Upper lobe of left lung (tissue), 6 donors: Measurements from ENCODE around the gene PPP1R3F. TPM values are rescaled to one million over a fixed set of nuclear protein-coding genes. Genes with fewer than 3 reads are reported as not detected.
"Not testable (repeated sequence)": the region's sequence is repeated elsewhere in the genome, so short reads cannot be mapped to it uniquely, and the experiment has no call there.

Source experiments
- ATAC-seq, 2 donors: fragments of 200-7000 bp; cut with Tn5 transposase; one replicate each; pipeline ENCODE4 v1.9.1; 2022; ENCODE audit warnings: mild to moderate bottlenecking in 2 of 2, moderate library complexity in 2 of 2; ENCODE audit not compliant: low FRiP score in 2 of 2
- DNase-seq, 2 donors: peaks; one replicate each; pipeline ENCODE4 v3.0.0-alpha.2; 2019 to 2020
- H3K27ac ChIP-seq, 4 donors: fragments of 200-600 bp; sonication (generic); one replicate each; pipeline ENCODE4 v1.5.1; 2016 to 2019
- H3K27me3 ChIP-seq, 4 donors: fragments of 200-600 bp; sonication (generic); one replicate each; pipeline ENCODE4 v1.5.1; 2017 to 2019
- H3K36me3 ChIP-seq, 4 donors: fragments of 200-600 bp; sonication (generic); one replicate each; pipeline ENCODE4 v1.5.1; 2016 to 2019
- H3K4me1 ChIP-seq, 4 donors: fragments of 200-600 bp; sonication (generic); one replicate each; pipeline ENCODE4 v1.5.1; 2018 to 2019
- H3K4me3 ChIP-seq, 4 donors: fragments of 200-600 bp; sonication (generic); one replicate each; pipeline ENCODE4 v1.5.1; 2017 to 2019; ENCODE audit warnings: mild to moderate bottlenecking in 2 of 4, moderate library complexity in 1 of 4
- H3K9me3 ChIP-seq, 4 donors: fragments of 200-600 bp; sonication (generic); one replicate each; pipeline ENCODE4 v1.5.1; 2018 to 2019
- CTCF ChIP-seq, 6 experiments: fragments of 450-650 bp in 4 of 6; fragments of 200-600 bp in 2 of 6; sonication (generic) in 2 of 6; IDR thresholded peaks; one replicate each; pipeline ENCODE4 v1.5.1; 2016 to 2019; ENCODE audit warnings: antibody characterized with exemption in 6 of 6
- EP300 ChIP-seq, 4 donors: sonication (generic); formaldehyde crosslinking; IDR thresholded peaks; one replicate each; pipeline ENCODE4 v1.5.1; 2017; ENCODE audit warnings: antibody characterized with exemption in 4 of 4, control low read depth in 2 of 4
- POLR2A ChIP-seq, 4 donors: fragments of 450-650 bp; IDR thresholded peaks; one replicate each; pipeline ENCODE4 v1.5.1; 2016 to 2017; ENCODE audit warnings: antibody characterized with exemption in 4 of 4, mild to moderate bottlenecking in 2 of 4
- POLR2AphosphoS5 ChIP-seq, 2 donors: sonication (generic); formaldehyde crosslinking; IDR thresholded peaks; one replicate each; pipeline ENCODE4 v1.5.1; 2017; ENCODE audit warnings: antibody characterized with exemption in 2 of 2
- WGBS, 2 donors: methylation state at CpG; one replicate each; pipeline ENCODE4 v1.1.5; 2017 to 2018; 5-methylcytosine and 5-hydroxymethylcytosine counted together
- total RNA-seq, 6 donors: library from RNA; depleted of rRNA in 4 of 6; stranded (reverse); fragments of >200 nt in 4 of 6; gene quantifications; one replicate each; pipeline versions ENCODE4 v1.1.0 to v1.2.1, GENCODE V29; 2016 to 2021
- donor health status: DM: no; HTN: no; CAD: no; lungs with moderate emphysema.
- donor health status: DM: no; HTN: yes; CAD: no; lungs with severe emphysema.

Gene PPP1R3F
- total RNA-seq, 6 donors from 2014 or later: 3.3 to 14.9 (median 7.1) TPM

GRCh38 chrX:49290215-49290614 lies 20.6 kb downstream of the PPP1R3F start:
- TF ChIP-seq EP300 (IDR thresholded peaks at IDR 0.05) (no peak), POLR2AphosphoS5 (IDR thresholded peaks at IDR 0.05) (no peak), POLR2A (IDR thresholded peaks at IDR 0.05) (no peak), CTCF (IDR thresholded peaks at IDR 0.05) (no peak)
- Histone ChIP-seq H3K9me3 (no peaks in the 10 kb centered on the region), H3K36me3 (no peaks in the 10 kb centered on the region), H3K4me3 (no peak overlapping the region), H3K4me1 (no peaks in the 10 kb centered on the region), H3K27me3 (peaks cover 0 to 3% (median 0%) of the 10 kb centered on the region in 4 donors), H3K27ac (no peak overlapping the region)
- DNase-seq (no peak), ATAC-seq (peak in 1 of 2 donors; percentile 34)
- 67 to 75% methylated on average over 1 to 7 of the region's 7 CpGs for WGBS, 2 donors

- no peaks in the 10 kb centered on the region for H3K9me3 ChIP-seq
- no peak overlapping the region for H3K4me3 ChIP-seq
- DNase-seq (peak in 1 of 2 donors; percentile 59), ATAC-seq (peak; percentile 70 to 71)
- TF ChIP-seq POLR2A (IDR thresholded peaks at IDR 0.05): no peak
- peak; percentile 63 to 73 (median 66) for TF ChIP-seq CTCF (IDR thresholded peaks at IDR 0.05)
- TF ChIP-seq POLR2AphosphoS5 (IDR thresholded peaks at IDR 0.05): no peak
- no peak for TF ChIP-seq EP300 (IDR thresholded peaks at IDR 0.05)
- H3K27ac ChIP-seq: no peak overlapping the region
- no peaks in the 10 kb centered on the region for H3K4me1 ChIP-seq
- WGBS, 2 donors: 37 to 38% methylated on average over 5 to 11 of the region's 11 CpGs
- no peaks in the 10 kb centered on the region for H3K27me3 ChIP-seq
- H3K36me3 ChIP-seq: no peaks in the 10 kb centered on the region
Observed at GRCh38 chrX:49291615-49292337, 22.2 kb downstream of the PPP1R3F start.

DNA sequence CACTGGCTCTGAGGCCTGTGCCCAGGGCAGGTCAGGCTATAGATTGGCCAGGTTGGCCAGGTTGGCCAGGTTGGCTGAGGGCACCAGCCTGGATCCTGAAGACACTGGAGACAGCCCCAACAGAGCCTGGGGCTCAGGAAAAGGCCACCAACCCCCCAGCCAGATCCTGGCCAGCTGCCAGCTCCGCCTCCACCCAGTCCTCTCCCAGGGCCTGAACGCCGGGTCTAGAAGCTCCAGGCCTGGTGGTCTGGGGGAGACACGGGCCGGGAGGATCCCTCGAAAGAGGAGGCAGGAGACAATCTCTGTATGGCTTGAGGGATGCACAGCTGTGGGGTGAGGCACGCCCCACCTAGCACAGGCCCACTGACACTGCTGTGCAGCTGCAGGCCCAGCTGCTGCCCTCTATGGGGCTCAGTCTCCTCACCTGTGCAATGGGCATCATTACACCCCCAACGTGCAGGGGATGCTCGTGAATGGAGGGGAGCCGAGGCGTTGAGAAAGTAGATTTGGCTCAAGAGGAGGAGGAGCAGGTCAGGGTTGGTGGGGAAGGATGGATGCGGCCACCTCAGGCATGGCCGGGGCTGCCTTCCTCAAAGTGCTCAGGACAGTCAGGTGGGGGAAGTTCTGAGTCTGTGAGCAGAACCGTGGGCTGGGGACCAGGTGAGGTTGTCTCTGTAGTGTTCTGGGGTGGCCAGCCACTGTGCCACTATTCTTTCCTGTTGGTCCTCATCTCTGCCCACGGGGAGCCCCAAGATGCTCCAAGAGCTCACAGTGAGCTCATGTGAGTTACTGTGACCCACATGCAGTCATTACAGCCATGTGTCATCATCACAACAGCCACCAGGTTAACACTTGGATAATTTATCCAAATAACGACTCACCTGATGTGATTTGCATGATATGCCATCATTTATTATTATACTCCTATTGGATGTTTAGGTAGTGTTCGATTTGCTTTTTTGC lies 23.1 kb downstream of the PPP1R3F start:
- no peak for DNase-seq
- Histone ChIP-seq H3K9me3 (no peaks in the 10 kb centered on the region), H3K27ac (no peak overlapping the region), H3K27me3 (no peaks in the 10 kb centered on the region), H3K4me3 (no peak overlapping the region), H3K4me1 (no peaks in the 10 kb centered on the region), H3K36me3 (no peaks in the 10 kb centered on the region)
- TF ChIP-seq CTCF (IDR thresholded peaks at IDR 0.05) (no peak), EP300 (IDR thresholded peaks at IDR 0.05) (no peak), POLR2A (IDR thresholded peaks at IDR 0.05) (no peak), POLR2AphosphoS5 (IDR thresholded peaks at IDR 0.05) (no peak)
- WGBS, 2 donors: 74 to 81% methylated on average over 7 to 17 of the region's 17 CpGs
- peak in 1 of 2 donors; percentile 56 for ATAC-seq

GRCh38 chrX:49299293-49299692 lies 29.7 kb downstream of the PPP1R3F start:
- H3K9me3 ChIP-seq, H3K27ac ChIP-seq, H3K36me3 ChIP-seq, H3K4me1 ChIP-seq, H3K4me3 ChIP-seq, ATAC-seq, DNase-seq, H3K27me3 ChIP-seq: not testable (repeated sequence)
- WGBS, 2 donors: 92% methylated on average over 5 of the region's 5 CpGs; no CpG with 5 or more reads in 1 of the 2 donors

GRCh38 chrX:49300703-49301102 lies 31.1 kb downstream of the PPP1R3F start:
- no peaks in the 10 kb centered on the region for H3K4me1 ChIP-seq
- 75 to 92% methylated on average over 1 of the region's 1 CpG for WGBS, 2 donors
- DNase-seq: no peak
- no peak for ATAC-seq
- H3K36me3 ChIP-seq: no peaks in the 10 kb centered on the region
- H3K9me3 ChIP-seq: no peaks in the 10 kb centered on the region
- no peak overlapping the region for H3K27ac ChIP-seq
- no peak overlapping the region for H3K4me3 ChIP-seq
- TF ChIP-seq EP300 (IDR thresholded peaks at IDR 0.05): no peak
- no peak for TF ChIP-seq POLR2A (IDR thresholded peaks at IDR 0.05)
- no peak for TF ChIP-seq CTCF (IDR thresholded peaks at IDR 0.05)
- no peak for TF ChIP-seq POLR2AphosphoS5 (IDR thresholded peaks at IDR 0.05)
- H3K27me3 ChIP-seq: no peaks in the 10 kb centered on the region
